GM18498 (cell line): ENCODE measurements around the gene ASIC3.

Source experiments
- ATAC-seq: cut with Tn5 transposase; IDR thresholded peaks from one replicate; pipeline ENCODE4 v1.9.1; 2021; ENCODE audit warnings: mild to moderate bottlenecking, moderate library complexity; ENCODE audit not compliant: unreplicated experiment

The ASIC3 gene

GRCh38 chr7:151056666-151057505 is 8.6 kb downstream of the ASIC3 start:
- ATAC-seq: no peak

- peak; percentile 10 for ATAC-seq
Measured at GRCh38 chr7:151057506-151057988, 9.2 kb downstream of the ASIC3 start, which contains the start of gene CDK5. CDK5 (minus strand) TSS chr7:151057897; CDS start chr7:151057848, 49 bp downstream.

GRCh38 chr7:151057989-151058780 is 9.9 kb downstream of the ASIC3 start:
- peak; percentile 89 for ATAC-seq

- ATAC-seq: no peak
Measured at GRCh38 chr7:151058781-151059366, 10.5 kb downstream of the ASIC3 start.

- peak; percentile 35 for ATAC-seq
Measured at GRCh38 chr7:151059367-151060112, 11.2 kb downstream of the ASIC3 start, which contains the start of gene SLC4A2. SLC4A2 (plus strand) TSS chr7:151059589; CDS start chr7:151061988, 2,399 bp downstream.

GRCh38 chr7:151060113-151060415 is 11.7 kb downstream of the ASIC3 start:
- ATAC-seq: no peak

- no peak for ATAC-seq
Measured at GRCh38 chr7:151060416-151061212, 12.3 kb downstream of the ASIC3 start.

GRCh38 chr7:151061213-151062110 is 13.1 kb downstream of the ASIC3 start:
- no peak for ATAC-seq

GRCh38 chr7:151062111-151062398 is 13.7 kb downstream of the ASIC3 start:
- no peak for ATAC-seq

GRCh38 chr7:151062399-151063211 is 14.3 kb downstream of the ASIC3 start:
- no peak for ATAC-seq

- no peak for ATAC-seq
Measured at GRCh38 chr7:151063212-151063561, 14.9 kb downstream of the ASIC3 start.

- ATAC-seq: no peak
Measured at GRCh38 chr7:151064454-151064853, 16.1 kb downstream of the ASIC3 start.

- ATAC-seq: no peak
Measured at GRCh38 chr7:151064993-151065392, 16.7 kb downstream of the ASIC3 start.

GRCh38 chr7:151065516-151065915 is 17.2 kb downstream of the ASIC3 start:
- ATAC-seq: no peak

GRCh38 chr7:151066273-151066974 is 18.1 kb downstream of the ASIC3 start:
- no peak for ATAC-seq

GRCh38 chr7:151068069-151068773 is 19.9 kb downstream of the ASIC3 start:
- ATAC-seq: no peak
